Stomach (tissue), 9 donors: ENCODE data around the gene RUNX1. TPM values are rescaled to one million over a fixed set of nuclear protein-coding genes. Genes with fewer than 3 reads are reported as not detected.

Experiments
- DNase-seq, 2 donors: peaks; one replicate each; pipeline versions ENCODE4 v3.0.0 to v3.0.0-alpha.2; 2013 to 2019
- H3K27ac ChIP-seq, 5 donors: fragments of 200-600 bp in 4 of 5; sonication (generic) in 4 of 5; one replicate each; pipeline ENCODE4 v1.5.1; 2013 to 2019; ENCODE audit warnings: mild to moderate bottlenecking in 1 of 5, moderate library complexity in 1 of 5
- H3K27me3 ChIP-seq, 3 donors: fragments of 200-600 bp; sonication (generic); one replicate each; pipeline ENCODE4 v1.5.1; 2017 to 2019; ENCODE audit warnings: mixed run types in 1 of 3
- H3K36me3 ChIP-seq, 4 donors: fragments of 200-600 bp; sonication (generic); 1 replicate in 3 of 4; 2 replicates in 1 of 4; pipeline ENCODE4 v1.5.1; 2016 to 2019
- H3K4me1 ChIP-seq, 4 donors: fragments of 200-600 bp; sonication (generic); one replicate each; pipeline ENCODE4 v1.5.1; 2016 to 2019
- H3K4me3 ChIP-seq, 4 donors: fragments of 200-600 bp; sonication (generic) in 3 of 4; one replicate each; pipeline ENCODE4 v1.5.1; 2016 to 2019; ENCODE audit warnings: mild to moderate bottlenecking in 1 of 4
- H3K9me3 ChIP-seq, 4 donors: fragments of 200-600 bp; sonication (generic); one replicate each; pipeline ENCODE4 v1.5.1; 2016 to 2019
- CTCF ChIP-seq, 7 experiments: fragments of 450-650 bp in 4 of 7; fragments of 200-600 bp in 3 of 7; sonication (generic) in 3 of 7; IDR thresholded peaks; one replicate each; pipeline ENCODE4 v1.5.1; 2016 to 2019; ENCODE audit warnings: antibody characterized with exemption in 7 of 7, control low read depth in 2 of 7, mild to moderate bottlenecking in 1 of 7
- EP300 ChIP-seq: sonication (generic); formaldehyde crosslinking; IDR thresholded peaks from one replicate; pipeline ENCODE4 v1.6.1; 2017; ENCODE audit warnings: antibody characterized with exemption
- POLR2A ChIP-seq, 4 donors: fragments of 450-650 bp; IDR thresholded peaks; one replicate each; pipeline ENCODE4 v1.6.1; 2016; ENCODE audit warnings: antibody characterized with exemption in 4 of 4, control low read depth in 2 of 4, mild to moderate bottlenecking in 1 of 4, moderate library complexity in 1 of 4
- POLR2AphosphoS5 ChIP-seq, 3 donors: sonication (generic); formaldehyde crosslinking; IDR thresholded peaks; one replicate each; pipeline ENCODE4 v1.6.1; 2016; ENCODE audit warnings: antibody characterized with exemption in 3 of 3
- whole genome bisulfite sequencing, 5 donors: extraction: QIAGEN DNeasy Blood & Tissue Kit in 3 of 5; methylation state at CpG; one replicate each; pipeline versions ENCODE4 v1.1.5 to v1.1.7; 2013 to 2018; 5-methylcytosine and 5-hydroxymethylcytosine counted together
- intact Hi-C: fragments of 100-400 bp; cut with DNase I; formaldehyde crosslinking; loops from one replicate; pipeline ENCODE4 v1.15.1; 2023; ENCODE audit warnings: low total_unique reads
- polyA plus RNA-seq, 3 donors: library from polyadenylated mRNA; stranded (reverse); fragments of 200-250 nt; gene quantifications; one replicate each; pipeline ENCODE4 v1.2.3, GENCODE V29; 2013
- total RNA-seq, 5 donors: library from RNA; depleted of rRNA; stranded (reverse); fragments of >200 nt; gene quantifications; one replicate each; pipeline versions ENCODE4 v1.1.0 to v1.2.3, GENCODE V29; 2014 to 2016
- donor health status: healthy with polysubstance abuse.
- donor health status: Bipolar disorder and iron deficiency.
- donor health status: healthy.

The RUNX1 gene
- total and polyA plus RNA-seq, 8 donors = 8.0 to 213 (median 40.0) TPM

DNA sequence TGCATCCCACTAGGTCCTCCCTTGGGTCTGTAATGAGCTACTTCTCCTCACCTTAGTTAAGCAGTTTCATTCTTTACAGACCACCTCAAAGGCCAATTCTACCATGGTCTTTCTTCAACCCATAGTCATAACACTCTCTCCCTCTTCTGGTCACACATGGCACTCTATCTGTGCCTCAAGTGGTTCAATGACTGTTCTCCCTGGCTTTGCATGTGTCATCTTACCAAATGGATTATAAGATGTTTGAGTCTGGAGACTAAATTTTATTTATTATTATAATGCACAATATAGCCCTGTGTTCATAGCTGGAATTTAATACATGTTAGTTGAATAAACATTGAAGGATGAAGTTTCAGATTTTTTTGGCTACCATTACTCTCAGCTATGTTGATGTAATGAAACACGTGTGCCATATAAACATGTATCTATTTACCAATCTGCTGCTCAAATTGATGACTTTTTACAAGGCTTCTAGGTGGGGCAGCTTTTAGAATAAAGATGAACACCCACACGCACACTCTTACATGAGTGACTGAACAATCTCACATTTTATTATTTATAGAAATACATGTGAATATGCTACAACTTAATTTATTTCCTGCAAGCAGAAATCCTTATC, 102.1 kb downstream of the RUNX1 start:
- WGBS, 5 donors = 62 to 77% (median 67%) methylated on average over 2 of the region's 2 CpGs
- intact Hi-C loops = no loop called here
- H3K27ac ChIP-seq = no peak overlapping the region

GRCh38 chr21:34946385-34946840, 102.7 kb downstream of the RUNX1 start:
- no peaks in the 10 kb centered on the region for H3K9me3 ChIP-seq
- intact Hi-C loops = no loop called here
- H3K27ac ChIP-seq = no peak overlapping the region
- H3K4me3 ChIP-seq = no peak overlapping the region
- TF ChIP-seq CTCF (IDR thresholded peaks at IDR 0.05) (no peak), POLR2A (IDR thresholded peaks at IDR 0.05) (no peak), POLR2AphosphoS5 (IDR thresholded peaks at IDR 0.05) (no peak), EP300 (no peak)
- DNase-seq = no peak
- H3K4me1 ChIP-seq = no peaks in the 10 kb centered on the region
- no peaks in the 10 kb centered on the region for H3K27me3 ChIP-seq
- H3K36me3 ChIP-seq = no peaks in the 10 kb centered on the region
- 62 to 86% (median 74%) methylated on average over 1 of the region's 1 CpG for WGBS, 5 donors

More for the DNA sequence above, 102.1 kb downstream of the RUNX1 start:
- Histone ChIP-seq H3K27me3 (no peaks in the 10 kb centered on the region), H3K4me3 (no peak overlapping the region), H3K4me1 (no peaks in the 10 kb centered on the region), H3K9me3 (no peaks in the 10 kb centered on the region), H3K36me3 (no peaks in the 10 kb centered on the region)
- no peak for TF ChIP-seq EP300
- TF ChIP-seq CTCF (IDR thresholded peaks at IDR 0.05) = no peak
- TF ChIP-seq POLR2AphosphoS5 (IDR thresholded peaks at IDR 0.05) = no peak
- TF ChIP-seq POLR2A (IDR thresholded peaks at IDR 0.05) = no peak
- no peak for DNase-seq

GRCh38 chr21:34945288-34945687, 103.8 kb downstream of the RUNX1 start:
- H3K27ac ChIP-seq = no peak overlapping the region
- no peaks in the 10 kb centered on the region for H3K36me3 ChIP-seq
- H3K9me3 ChIP-seq = no peaks in the 10 kb centered on the region
- H3K4me1 ChIP-seq = no peaks in the 10 kb centered on the region
- 89 to 95% (median 91%) methylated on average over 3 of the region's 3 CpGs for WGBS, 5 donors
- no peaks in the 10 kb centered on the region for H3K27me3 ChIP-seq
- intact Hi-C loops = no loop called here
- TF ChIP-seq POLR2A (IDR thresholded peaks at IDR 0.05) (no peak), EP300 (no peak), CTCF (IDR thresholded peaks at IDR 0.05) (no peak), POLR2AphosphoS5 (IDR thresholded peaks at IDR 0.05) (no peak)
- no peak overlapping the region for H3K4me3 ChIP-seq
- DNase-seq = no peak

DNA sequence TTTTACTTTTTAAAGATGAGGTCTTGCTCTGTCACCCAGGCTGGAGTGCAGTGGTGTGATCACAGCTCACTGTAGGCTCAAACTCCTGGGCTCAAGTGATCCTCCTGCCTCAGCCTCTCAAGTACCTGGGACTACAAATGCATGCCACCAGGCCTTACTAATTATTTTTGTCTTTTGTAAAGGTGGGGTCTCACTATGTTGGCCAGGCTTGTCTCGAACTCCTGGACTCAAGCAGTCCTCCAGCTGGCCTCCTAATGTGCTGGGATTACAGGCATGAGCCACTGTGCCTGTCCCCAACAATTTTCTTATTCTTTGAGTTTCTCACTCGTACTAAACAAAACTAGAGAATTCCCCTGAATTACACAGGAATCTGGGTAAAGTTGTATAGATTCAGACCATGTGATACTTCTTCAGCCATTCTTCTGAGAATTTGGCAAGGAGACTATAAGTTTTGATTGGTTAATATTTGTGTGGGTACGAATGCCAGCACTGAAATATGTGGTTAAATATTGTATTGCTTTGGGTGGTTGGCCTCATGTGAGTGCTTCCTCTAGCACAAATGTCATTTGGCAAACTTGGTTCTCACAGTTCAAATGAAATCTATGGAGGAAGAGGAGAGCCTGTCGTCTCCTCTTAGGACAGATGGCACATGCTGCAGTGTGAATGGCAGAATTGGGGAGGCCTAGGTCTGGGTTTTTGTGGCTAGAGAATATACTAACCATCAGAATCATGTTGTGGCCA, 104.9 kb downstream of the RUNX1 start:
- Histone ChIP-seq H3K36me3 (no peaks in the 10 kb centered on the region), H3K27me3 (no peaks in the 10 kb centered on the region), H3K9me3 (no peaks in the 10 kb centered on the region), H3K4me1 (no peaks in the 10 kb centered on the region), H3K27ac (no peak overlapping the region), H3K4me3 (no peak overlapping the region)
- WGBS, 5 donors = 82 to 86% (median 83%) methylated on average over 4 of the region's 4 CpGs
- TF ChIP-seq POLR2AphosphoS5 (IDR thresholded peaks at IDR 0.05) (no peak), POLR2A (IDR thresholded peaks at IDR 0.05) (no peak), EP300 (no peak), CTCF (IDR thresholded peaks at IDR 0.05) (no peak)
- intact Hi-C loops = no loop called here
- DNase-seq = no peak
